GM15510 (cell line): Measurements from ENCODE around the gene PDXP.

ENCODE experiments used
- POLR2A ChIP-seq: IDR thresholded peaks from 3 replicates; pipeline ENCODE4 v1.6.1; 2011; ENCODE audit warnings: borderline replicate concordance; ENCODE audit not compliant: insufficient read length; ENCODE audit errors: extremely low read depth

PDXP gene

GRCh38 chr22:37626144-37626543, 32.4 kb upstream of the PDXP start:
- no peak for TF ChIP-seq POLR2A

- no peak for TF ChIP-seq POLR2A
Measured at GRCh38 chr22:37626556-37627075, 31.9 kb upstream of the PDXP start.

- no peak for TF ChIP-seq POLR2A
Measured at GRCh38 chr22:37627121-37627520, 31.4 kb upstream of the PDXP start.

- no peak for TF ChIP-seq POLR2A
Measured at GRCh38 chr22:37627545-37627944, 31.0 kb upstream of the PDXP start.

GRCh38 chr22:37628830-37629229, 29.7 kb upstream of the PDXP start:
- no peak for TF ChIP-seq POLR2A

- TF ChIP-seq POLR2A, result no peak
Measured at GRCh38 chr22:37629928-37630327, 28.6 kb upstream of the PDXP start.

GRCh38 chr22:37630839-37631435, 27.6 kb upstream of the PDXP start:
- TF ChIP-seq POLR2A, result no peak

- no peak for TF ChIP-seq POLR2A
Measured at GRCh38 chr22:37631448-37632173, 26.9 kb upstream of the PDXP start.

GRCh38 chr22:37632174-37633088, 26.1 kb upstream of the PDXP start:
- TF ChIP-seq POLR2A, result no peak

- TF ChIP-seq POLR2A, result no peak
Measured at GRCh38 chr22:37633089-37633624, 25.4 kb upstream of the PDXP start.

GRCh38 chr22:37633625-37634416, 24.7 kb upstream of the PDXP start:
- TF ChIP-seq POLR2A, result no peak

GRCh38 chr22:37634417-37634924, 24.1 kb upstream of the PDXP start:
- TF ChIP-seq POLR2A, result no peak

- no peak for TF ChIP-seq POLR2A
Measured at GRCh38 chr22:37635157-37635556, 23.4 kb upstream of the PDXP start.

- no peak for TF ChIP-seq POLR2A
Measured at GRCh38 chr22:37636186-37636948, 22.2 kb upstream of the PDXP start.

- no peak for TF ChIP-seq POLR2A
Measured at GRCh38 chr22:37636949-37637273, 21.6 kb upstream of the PDXP start.
